Fibroblast of skin of back (primary cell): Measurements from ENCODE around the gene RPS6KA5.
"Not testable (repeated sequence)": the region's sequence is repeated elsewhere in the genome, so short reads cannot be mapped to it uniquely, and the experiment has no call there.

Source experiments
- DNase-seq: peaks from one replicate; pipeline ENCODE4 v3.0.0-alpha.2; 2013

Gene RPS6KA5

GRCh38 chr14:90983560-90983959 lies 76.9 kb downstream of the RPS6KA5 start:
- DNase-seq: no peak

GRCh38 chr14:90981636-90982035 lies 78.8 kb downstream of the RPS6KA5 start:
- DNase-seq: no peak

GRCh38 chr14:90980636-90981035 lies 79.8 kb downstream of the RPS6KA5 start:
- DNase-seq: not testable (repeated sequence)

- DNase-seq: no peak
These were observed 80.9 kb downstream of the RPS6KA5 start for GRCh38 chr14:90979515-90979914.

GRCh38 chr14:90976101-90976500 lies 84.3 kb downstream of the RPS6KA5 start:
- DNase-seq: no peak

- no peak for DNase-seq
These were observed 88.8 kb downstream of the RPS6KA5 start for GRCh38 chr14:90971687-90972086.

- DNase-seq: peak; percentile 11
These were observed 90.3 kb downstream of the RPS6KA5 start for GRCh38 chr14:90970167-90970600.

- no peak for DNase-seq
These were observed 90.8 kb downstream of the RPS6KA5 start for GRCh38 chr14:90969531-90970166.

- DNase-seq: peak; percentile 6
These were observed 92.4 kb downstream of the RPS6KA5 start for GRCh38 chr14:90968025-90968424.

GRCh38 chr14:90966493-90966892 lies 93.9 kb downstream of the RPS6KA5 start:
- DNase-seq: no peak

GRCh38 chr14:90965765-90966164 lies 94.7 kb downstream of the RPS6KA5 start:
- DNase-seq: no peak

GRCh38 chr14:90963343-90963742 lies 97.1 kb downstream of the RPS6KA5 start:
- no peak for DNase-seq

GRCh38 chr14:90962505-90963109 lies 97.8 kb downstream of the RPS6KA5 start:
- DNase-seq: no peak

- DNase-seq: no peak
These were observed 99.6 kb downstream of the RPS6KA5 start for GRCh38 chr14:90960818-90961217.

GRCh38 chr14:90959344-90959743 lies 101.1 kb downstream of the RPS6KA5 start:
- DNase-seq: no peak

GRCh38 chr14:90956273-90956672 lies 104.2 kb downstream of the RPS6KA5 start:
- DNase-seq: no peak

- not testable (repeated sequence) for DNase-seq
These were observed 106.8 kb downstream of the RPS6KA5 start for GRCh38 chr14:90953643-90954042.

GRCh38 chr14:90943367-90943766 lies 117.1 kb downstream of the RPS6KA5 start:
- DNase-seq: no peak

- no peak for DNase-seq
These were observed 117.9 kb downstream of the RPS6KA5 start for GRCh38 chr14:90942511-90942910.

- DNase-seq: no peak
These were observed 118.7 kb downstream of the RPS6KA5 start for GRCh38 chr14:90941706-90942105.

- no peak for DNase-seq
These were observed 120.0 kb downstream of the RPS6KA5 start for GRCh38 chr14:90940318-90940962.

- not testable (repeated sequence) for DNase-seq
These were observed 121.1 kb downstream of the RPS6KA5 start for GRCh38 chr14:90939252-90939795.

- DNase-seq: no peak
These were observed 121.8 kb downstream of the RPS6KA5 start for GRCh38 chr14:90938615-90939014.
